ENCODE results near the gene OPCML. TPM values are rescaled to one million over a fixed set of nuclear protein-coding genes. Genes with fewer than 3 reads are reported as not detected.

OPCML gene
- total RNA-seq, 1 experiment from 2014 or later: 0.94 TPM

GRCh38 chr11:133337193-133337592 lies 195.1 kb downstream of the OPCML start:
- no peak overlapping the region for H3K18ac ChIP-seq (ENCODE audit: insufficient read length, low read depth, low read length)
- H3K27me3 ChIP-seq (ENCODE audit: insufficient read depth, low read length): no peaks in the 10 kb centered on the region
- H2BK20ac ChIP-seq (ENCODE audit: low read depth, low read length, poor library complexity, severe bottlenecking): no peak overlapping the region
- no peak overlapping the region for H4K91ac ChIP-seq (ENCODE audit: insufficient read length, low read depth, low read length)
- Mint-ChIP-seq H3K27ac (0 out of 7 replicates have a peak overlapping the region, but pooled peaks of 1 of the 3 experiments have one; percentile 91), H3K4me3 (no peak overlapping the region), H3K9me3 (peaks cover 6 to 7% of the 10 kb centered on the region in 2 experiments; a peak in 3 of 5 replicates), H3K27me3 (ENCODE audit: low read depth) (no peaks in the 10 kb centered on the region; the same call in 1 of the 2 replicates), H3K36me3 (ENCODE audit: insufficient read depth in 1 of 3, low read depth in 3 of 3) (peaks cover 0 to 11% (median 4%) of the 10 kb centered on the region in 3 experiments; a peak in 3 of 7 replicates), H3K4me1 (peaks cover 22 to 34% of the 10 kb centered on the region in 2 experiments)
- no peaks in the 10 kb centered on the region for H3K9me3 ChIP-seq (ENCODE audit: control insufficient read depth, low read depth, low read length)
- no peak overlapping the region for H2AK5ac ChIP-seq (ENCODE audit: insufficient read length, low read length)
- no peaks in the 10 kb centered on the region for H3K23me2 ChIP-seq (ENCODE audit: insufficient read length, low read depth, low read length, poor library complexity, severe bottlenecking)
- H4K5ac ChIP-seq (ENCODE audit: insufficient read length, low read depth, low read length): no peak overlapping the region
- no peak for TF ChIP-seq CTCF (conservative IDR thresholded peaks at IDR 0.05)
- H3K56ac ChIP-seq (ENCODE audit: insufficient read length, low read depth, low read length): no peak overlapping the region
- no peak overlapping the region for H3K27ac ChIP-seq (ENCODE audit: insufficient read length, low read depth, low read length)
- H3K79me1 ChIP-seq (ENCODE audit: insufficient read depth, low read depth, low read length, poor library complexity, severe bottlenecking): no peaks in the 10 kb centered on the region
- no peak overlapping the region for H3T11ph ChIP-seq (ENCODE audit: low read length)
- no CpG with 5 or more reads among the region's 4 CpGs for WGBS (ENCODE audit: extremely low coverage, insufficient read length, low lambda C conversion rate)
- no peak overlapping the region for H3K23ac ChIP-seq (ENCODE audit: insufficient read length, low read depth, low read length)
- H3K14ac ChIP-seq (ENCODE audit: insufficient read depth, low read length): no peak overlapping the region
- no peak overlapping the region for H4K8ac ChIP-seq (replicated peaks; ENCODE audit: insufficient read length, low read depth, low read length)
- H2BK120ac ChIP-seq (ENCODE audit: low read depth, low read length, poor library complexity, severe bottlenecking): no peak overlapping the region
- no peaks in the 10 kb centered on the region; the same call in 1 of the 2 replicates for H3K4me1 ChIP-seq (ENCODE audit: insufficient read depth, low read length)
- no peak overlapping the region for H3K9ac ChIP-seq (ENCODE audit: extremely low read depth, insufficient read length, low read length)
- H2BK12ac ChIP-seq (ENCODE audit: insufficient read length, low read depth, low read length): no peak overlapping the region
- no peaks in the 10 kb centered on the region for H4K20me1 ChIP-seq (ENCODE audit: control insufficient read depth, insufficient read depth, insufficient read length)
- H3K4ac ChIP-seq (ENCODE audit: low read depth, low read length): no peak overlapping the region
- no peak for DNase-seq
- no peak overlapping the region for H2BK15ac ChIP-seq (ENCODE audit: low read depth, low read length)
- no peak overlapping the region for H3K4me2 ChIP-seq (ENCODE audit: insufficient read depth, insufficient read length, low read length)
- H3K79me2 ChIP-seq (ENCODE audit: insufficient read depth, low read length): no peaks in the 10 kb centered on the region
- no peak overlapping the region for H2AFZ ChIP-seq (ENCODE audit: low read length)
- no peak overlapping the region for H2BK5ac ChIP-seq (ENCODE audit: insufficient read length, low read length)

All from H9 (cell line).